Thymus (tissue), 11 donors: Measurements from ENCODE around the gene TMEM245. TPM values are rescaled to one million over a fixed set of nuclear protein-coding genes. Genes with fewer than 3 reads are reported as not detected.

Source experiments
- DNase-seq, 9 donors: peaks; one replicate each; pipeline ENCODE4 v3.0.0-alpha.2; 2013; ENCODE audit warnings: low spot score in 9 of 9, low read depth in 6 of 9, missing footprints in 1 of 9
- H3K27ac ChIP-seq, 2 donors: one replicate each; pipeline ENCODE4 v1.5.1; 2013; ENCODE audit warnings: control low read depth in 1 of 2, low read depth in 1 of 2, low read length in 1 of 2, mild to moderate bottlenecking in 1 of 2, moderate library complexity in 1 of 2
- H3K27me3 ChIP-seq, 2 donors: one replicate each; pipeline ENCODE4 v1.5.1; 2013; ENCODE audit warnings: low read length in 1 of 2; ENCODE audit not compliant: control insufficient read depth in 2 of 2, insufficient read depth in 1 of 2
- H3K36me3 ChIP-seq, 2 donors: one replicate each; pipeline ENCODE4 v1.5.1; 2013; ENCODE audit warnings: low read length in 1 of 2, mild to moderate bottlenecking in 1 of 2, moderate library complexity in 1 of 2; ENCODE audit not compliant: control insufficient read depth in 2 of 2, insufficient read depth in 2 of 2
- H3K4me1 ChIP-seq, 2 donors: one replicate each; pipeline ENCODE4 v1.5.1; 2013; ENCODE audit warnings: low read length in 2 of 2; ENCODE audit not compliant: control insufficient read depth in 2 of 2, insufficient read depth in 2 of 2
- H3K4me3 ChIP-seq, 2 donors: one replicate each; pipeline ENCODE4 v1.5.1; 2013; ENCODE audit warnings: low read length in 2 of 2, control low read depth in 1 of 2, mild to moderate bottlenecking in 1 of 2
- H3K9me3 ChIP-seq, 2 donors: one replicate each; pipeline ENCODE4 v1.5.1; 2013; ENCODE audit warnings: low read length in 1 of 2, mild to moderate bottlenecking in 1 of 2; ENCODE audit not compliant: control insufficient read depth in 2 of 2, insufficient read depth in 1 of 2
- WGBS: extraction: QIAGEN DNeasy Blood & Tissue Kit; methylation state at CpG from one replicate; pipeline ENCODE4 v1.1.7; 2013; 5-methylcytosine and 5-hydroxymethylcytosine counted together
- polyA plus RNA-seq: library from polyadenylated mRNA; stranded (reverse); fragments of 200-250 nt; gene quantifications from one replicate; pipeline ENCODE4 v1.2.3, GENCODE V29; 2013
- total RNA-seq: library from RNA; stranded (reverse); fragments of 120-200 nt; gene quantifications from one replicate; pipeline ENCODE4 v1.2.4, GENCODE V29; 2013
- donor health status: healthy.

TMEM245 gene
- total and polyA plus RNA-seq, 2 donors, result 9.3 to 21.1 TPM

- peaks cover 7 to 18% of the 10 kb centered on the region in 2 donors for H3K4me1 ChIP-seq
- peaks cover 0 to 7% of the 10 kb centered on the region in 2 donors for H3K36me3 ChIP-seq
- WGBS, result under 1% methylated on average over 99 of the region's 99 CpGs
Measured at GRCh38 chr9:109012876-109013678, 106.7 kb downstream of the TMEM245 start, which contains the start of gene CTNNAL1. TSS of gene CTNNAL1 (minus strand) at chr9:109013499. CDS start at chr9:109013442, 57 bp downstream.

GRCh38 chr9:109012009-109012875 lies 107.5 kb downstream of the TMEM245 start:
- WGBS, result 13% methylated on average over 29 of the region's 29 CpGs
- DNase-seq, result peak in 4 of 9 donors; percentile 13 to 35 (median 26)
- Histone ChIP-seq H3K27me3 (no peaks in the 10 kb centered on the region), H3K4me1 (peaks cover 7 to 18% of the 10 kb centered on the region in 2 donors), H3K36me3 (peaks cover 0 to 4% of the 10 kb centered on the region in 2 donors), H3K9me3 (no peaks in the 10 kb centered on the region), H3K4me3 (peak overlapping the region; percentile 67 to 86), H3K27ac (peak overlapping the region; percentile 65 to 75)

More at GRCh38 chr9:109012876-109013678, 106.7 kb downstream of the TMEM245 start, which contains the start of gene CTNNAL1:
- no peaks in the 10 kb centered on the region for H3K27me3 ChIP-seq
- peak in 8 of 9 donors; percentile 41 to 88 (median 78) for DNase-seq
- H3K9me3 ChIP-seq, result no peaks in the 10 kb centered on the region
- H3K27ac ChIP-seq, result peak within 1 kb of the TSS; percentile 75 to 78
- peak within 1 kb of the TSS; percentile 67 to 86 for H3K4me3 ChIP-seq

- no peaks in the 10 kb centered on the region for H3K27me3 ChIP-seq
- no peak overlapping the region for H3K27ac ChIP-seq
- no peak for DNase-seq
- peaks cover 7 to 18% of the 10 kb centered on the region in 2 donors for H3K4me1 ChIP-seq
- no peak overlapping the region for H3K4me3 ChIP-seq
- H3K9me3 ChIP-seq, result no peaks in the 10 kb centered on the region
- H3K36me3 ChIP-seq, result no peaks in the 10 kb centered on the region
Measured at GRCh38 chr9:109011231-109011671, 108.5 kb downstream of the TMEM245 start.

- no peaks in the 10 kb centered on the region for H3K27me3 ChIP-seq
- H3K4me3 ChIP-seq, result no peak overlapping the region
- no peaks in the 10 kb centered on the region for H3K9me3 ChIP-seq
- no peak overlapping the region for H3K27ac ChIP-seq
- peak in 3 of 9 donors; percentile 32 to 63 (median 41) for DNase-seq
- H3K36me3 ChIP-seq, result no peaks in the 10 kb centered on the region
- H3K4me1 ChIP-seq, result peaks cover 7 to 18% of the 10 kb centered on the region in 2 donors
- 59% methylated on average over 1 of the region's 1 CpG for WGBS
Measured at GRCh38 chr9:109010746-109011145, 109.0 kb downstream of the TMEM245 start.

- Histone ChIP-seq H3K27ac (no peak overlapping the region), H3K27me3 (no peaks in the 10 kb centered on the region), H3K4me3 (no peak overlapping the region), H3K9me3 (peaks cover 1 to 5% of the 10 kb centered on the region in 2 donors), H3K36me3 (no peaks in the 10 kb centered on the region), H3K4me1 (no peaks in the 10 kb centered on the region)
- 99% methylated on average over 3 of the region's 3 CpGs for WGBS
- DNase-seq, result no peak
Measured at GRCh38 chr9:109005678-109006077, 114.1 kb downstream of the TMEM245 start.

- Histone ChIP-seq H3K4me1 (no peaks in the 10 kb centered on the region), H3K36me3 (no peaks in the 10 kb centered on the region), H3K27ac (no peak overlapping the region), H3K4me3 (no peak overlapping the region), H3K9me3 (peaks cover 1 to 5% of the 10 kb centered on the region in 2 donors), H3K27me3 (no peaks in the 10 kb centered on the region)
- no peak for DNase-seq
- 71% methylated on average over 2 of the region's 2 CpGs for WGBS
Measured at GRCh38 chr9:109003116-109003515, 116.6 kb downstream of the TMEM245 start.

GRCh38 chr9:109002141-109002540 lies 117.6 kb downstream of the TMEM245 start:
- no peak for DNase-seq
- 96% methylated on average over 4 of the region's 4 CpGs for WGBS
- H3K4me1 ChIP-seq, result no peaks in the 10 kb centered on the region
- peaks cover 1 to 5% of the 10 kb centered on the region in 2 donors for H3K9me3 ChIP-seq
- H3K27me3 ChIP-seq, result no peaks in the 10 kb centered on the region
- no peak overlapping the region for H3K27ac ChIP-seq
- no peak overlapping the region for H3K4me3 ChIP-seq
- no peaks in the 10 kb centered on the region for H3K36me3 ChIP-seq

- Histone ChIP-seq H3K36me3 (no peaks in the 10 kb centered on the region), H3K9me3 (peaks cover 1 to 5% of the 10 kb centered on the region in 2 donors), H3K27me3 (no peaks in the 10 kb centered on the region), H3K4me3 (no peak overlapping the region), H3K27ac (no peak overlapping the region), H3K4me1 (no peaks in the 10 kb centered on the region)
- 61% methylated on average over 1 of the region's 1 CpG for WGBS
- no peak for DNase-seq
Measured at GRCh38 chr9:109001275-109001676, 118.5 kb downstream of the TMEM245 start.
